Neural cell (in vitro differentiated cells): Measurements from ENCODE around the gene PRKAG2. TPM values are rescaled to one million over a fixed set of nuclear protein-coding genes. Genes with fewer than 3 reads are reported as not detected.

Experiments
- H2AFZ ChIP-seq: fragments of 200-600, 300-800 bp; sonication (generic), shearing (Covaris generic); 2 replicates; pipeline ENCODE4 v1.6.0; 2014; ENCODE audit warnings: low read depth, mild to moderate bottlenecking, antibody characterized with exemption, low read length, moderate library complexity
- H3F3A ChIP-seq: fragments of 200-600 bp; shearing (Covaris generic); 2 replicates; pipeline ENCODE4 v1.6.1; 2016; ENCODE audit warnings: mild to moderate bottlenecking, moderate library complexity, mixed read lengths, antibody characterized with exemption, low read length; ENCODE audit not compliant: insufficient read depth, poor library complexity, severe bottlenecking
- H3K27ac ChIP-seq: fragments of 200-600, 300-800 bp; sonication (generic), shearing (Covaris generic); 2 replicates; pipeline ENCODE4 v1.5.1; 2014; ENCODE audit warnings: mild to moderate bottlenecking, low read length, moderate library complexity
- H3K27me3 ChIP-seq: fragments of 300-800, 200-600 bp; sonication (generic), shearing (Covaris generic); 2 replicates; pipeline ENCODE4 v1.6.0; 2014; ENCODE audit warnings: mild to moderate bottlenecking, low read depth, low read length, moderate library complexity; ENCODE audit not compliant: insufficient read depth
- H3K36me3 ChIP-seq: fragments of 300-800, 200-600 bp; sonication (generic), shearing (Covaris generic); 2 replicates; pipeline ENCODE4 v1.5.1; 2014; ENCODE audit warnings: mild to moderate bottlenecking, antibody characterized with exemption, low read length, moderate library complexity; ENCODE audit not compliant: insufficient read depth
- H3K4me2 ChIP-seq: fragments of 300-800, 200-600 bp; sonication (generic), shearing (Covaris generic); 2 replicates; pipeline ENCODE4 v1.6.0; 2014; ENCODE audit warnings: mild to moderate bottlenecking, low read length
- H3K4me3 ChIP-seq: fragments of 300-800, 200-600 bp; sonication (generic), shearing (Covaris generic); 2 replicates; pipeline ENCODE4 v1.5.1; 2014; ENCODE audit warnings: mild to moderate bottlenecking, low read length, moderate library complexity
- H3K79me2 ChIP-seq: fragments of 200-600 bp; shearing (Covaris generic); replicated peaks from 2 replicates; pipeline ENCODE4 v1.6.0; 2014; ENCODE audit warnings: mild to moderate bottlenecking, low read length, moderate library complexity; ENCODE audit not compliant: insufficient read depth
- H3K9ac ChIP-seq: fragments of 300-800, 200-600 bp; sonication (generic), shearing (Covaris generic); 2 replicates; pipeline ENCODE4 v1.6.1; 2016; ENCODE audit warnings: mild to moderate bottlenecking, low read length, mixed read lengths
- H3K9me2 ChIP-seq: fragments of 200-600 bp; shearing (Covaris generic); 2 replicates; pipeline ENCODE4 v1.6.1; 2016; ENCODE audit warnings: mild to moderate bottlenecking, low read length, mixed read lengths; ENCODE audit not compliant: insufficient read depth
- H3K9me3 ChIP-seq: fragments of 200-600, 300-800 bp; sonication (generic), shearing (Covaris generic); 2 replicates; pipeline ENCODE4 v1.6.1; 2016; ENCODE audit warnings: mild to moderate bottlenecking, mixed run types, low read length, moderate library complexity, mixed read lengths
- H4K20me1 ChIP-seq: fragments of 200-600 bp; shearing (Covaris generic); 2 replicates; pipeline ENCODE4 v1.6.1; 2016; ENCODE audit warnings: mild to moderate bottlenecking, mixed run types; ENCODE audit not compliant: insufficient read depth
- CTCF ChIP-seq: fragments of 450-650 bp; IDR thresholded peaks from 2 replicates; pipeline ENCODE4 v1.5.1; 2014; ENCODE audit warnings: antibody characterized with exemption, mild to moderate bottlenecking, moderate library complexity; ENCODE audit not compliant: poor library complexity, severe bottlenecking
- EP300 ChIP-seq: fragments of 450-650 bp; conservative IDR thresholded peaks from 2 replicates; pipeline ENCODE4 v1.6.1; 2014; ENCODE audit warnings: antibody characterized with exemption, mild to moderate bottlenecking, moderate library complexity; ENCODE audit not compliant: poor library complexity, severe bottlenecking
- EZH2 ChIP-seq: fragments of 200-600, 300-800 bp; shearing (Covaris generic), sonication (generic); IDR thresholded peaks from 2 replicates; pipeline ENCODE4 v1.6.1; 2014; ENCODE audit warnings: antibody characterized with exemption, low read length, borderline replicate concordance, mild to moderate bottlenecking; ENCODE audit not compliant: insufficient read depth, poor library complexity, severe bottlenecking
- MXI1 ChIP-seq: fragments of 450-650 bp; conservative IDR thresholded peaks from 2 replicates; pipeline ENCODE4 v1.6.1; 2014; ENCODE audit warnings: antibody characterized with exemption, mild to moderate bottlenecking; ENCODE audit not compliant: poor library complexity, severe bottlenecking
- POLR2AphosphoS5 ChIP-seq: IDR thresholded peaks from 2 replicates; pipeline ENCODE4 v1.6.1; 2012
- RAD21 ChIP-seq: fragments of 450-650 bp; conservative IDR thresholded peaks from 2 replicates; pipeline ENCODE4 v1.6.1; 2014; ENCODE audit warnings: antibody characterized with exemption, mild to moderate bottlenecking, moderate library complexity
- REST ChIP-seq: IDR thresholded peaks from 2 replicates; pipeline ENCODE4 v1.6.1; 2012; ENCODE audit warnings: borderline replicate concordance
- SMC3 ChIP-seq: fragments of 450-650 bp; conservative IDR thresholded peaks from 2 replicates; pipeline ENCODE4 v1.6.1; 2014; ENCODE audit warnings: antibody characterized with exemption, mild to moderate bottlenecking, moderate library complexity; ENCODE audit not compliant: poor library complexity
- TAF1 ChIP-seq: IDR thresholded peaks from 2 replicates; pipeline ENCODE4 v1.6.1; 2012; ENCODE audit warnings: low read depth
- polyA plus RNA-seq: library from polyadenylated mRNA; depleted of rRNA; stranded (reverse); fragments of >200 nt; gene quantifications from 2 replicates; pipeline ENCODE4 v1.2.3, GENCODE V29; 2014

PRKAG2 gene
- polyA plus RNA-seq, 1 donor from 2014 or later = 22.9 TPM

- Histone ChIP-seq H3K27ac (no peak overlapping the region), H2AFZ (no peak overlapping the region), H3K9ac (no peak overlapping the region), H3K4me2 (no peak overlapping the region), H3K4me3 (no peak overlapping the region), H3K36me3 (no peaks in the 10 kb centered on the region), H3K9me3 (no peaks in the 10 kb centered on the region), H3F3A (no peaks in the 10 kb centered on the region), H3K79me2 (peaks cover 5% of the 10 kb centered on the region), H3K9me2 (no peaks in the 10 kb centered on the region), H3K27me3 (no peaks in the 10 kb centered on the region), H4K20me1 (no peaks in the 10 kb centered on the region)
- TF ChIP-seq EZH2 (no peak), RAD21 (peak; percentile 58), SMC3 (peak; percentile 66), TAF1 (no peak), MXI1 (no peak), EP300 (no peak), CTCF (peak; percentile 53), REST (no peak), POLR2AphosphoS5 (no peak)
Measured at GRCh38 chr7:151626422-151627115, 250.3 kb downstream of the PRKAG2 start.

DNA sequence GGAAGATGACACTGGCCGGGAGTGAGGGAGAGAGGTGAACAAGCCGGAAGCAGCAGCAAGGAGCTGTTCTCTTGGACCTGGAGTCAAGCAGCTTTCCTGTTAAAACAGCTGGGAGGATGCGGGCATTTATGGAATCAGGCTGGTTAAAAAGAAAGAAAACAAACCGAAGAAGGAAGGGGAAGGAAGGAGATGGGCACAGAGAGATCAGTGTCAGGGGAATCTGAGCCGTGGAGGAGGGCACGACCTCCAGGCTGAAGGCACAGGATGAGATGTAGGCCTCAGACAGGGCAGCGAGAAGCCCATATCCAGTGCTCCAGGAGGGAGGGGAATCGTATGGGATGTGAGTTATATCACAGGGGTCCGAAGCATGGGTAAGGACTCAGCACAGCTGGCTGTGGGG, 251.3 kb downstream of the PRKAG2 start:
- no peak overlapping the region for H3K9ac ChIP-seq
- no peak overlapping the region for H3K4me2 ChIP-seq
- H3K79me2 ChIP-seq = peaks cover 5% of the 10 kb centered on the region
- H3K9me3 ChIP-seq = no peaks in the 10 kb centered on the region
- no peak overlapping the region for H2AFZ ChIP-seq
- H3K27me3 ChIP-seq = no peaks in the 10 kb centered on the region
- H3K9me2 ChIP-seq = no peaks in the 10 kb centered on the region
- no peaks in the 10 kb centered on the region for H3F3A ChIP-seq
- H4K20me1 ChIP-seq = no peaks in the 10 kb centered on the region
- no peak for TF ChIP-seq EZH2
- TF ChIP-seq EP300 = no peak
- TF ChIP-seq CTCF = no peak
- TF ChIP-seq MXI1 = no peak
- H3K4me3 ChIP-seq = no peak overlapping the region
- H3K36me3 ChIP-seq = no peaks in the 10 kb centered on the region
- no peak overlapping the region for H3K27ac ChIP-seq
